ENCODE data around the gene ADAMTSL4. TPM values are rescaled to one million over a fixed set of nuclear protein-coding genes. Genes with fewer than 3 reads are reported as not detected.
"Not testable (repeated sequence)": the region's sequence is repeated elsewhere in the genome, so short reads cannot be mapped to it uniquely, and the experiment has no call there.

Gene ADAMTSL4
- total RNA-seq, 1 donor from 2014 or later: 0.46 TPM

DNA sequence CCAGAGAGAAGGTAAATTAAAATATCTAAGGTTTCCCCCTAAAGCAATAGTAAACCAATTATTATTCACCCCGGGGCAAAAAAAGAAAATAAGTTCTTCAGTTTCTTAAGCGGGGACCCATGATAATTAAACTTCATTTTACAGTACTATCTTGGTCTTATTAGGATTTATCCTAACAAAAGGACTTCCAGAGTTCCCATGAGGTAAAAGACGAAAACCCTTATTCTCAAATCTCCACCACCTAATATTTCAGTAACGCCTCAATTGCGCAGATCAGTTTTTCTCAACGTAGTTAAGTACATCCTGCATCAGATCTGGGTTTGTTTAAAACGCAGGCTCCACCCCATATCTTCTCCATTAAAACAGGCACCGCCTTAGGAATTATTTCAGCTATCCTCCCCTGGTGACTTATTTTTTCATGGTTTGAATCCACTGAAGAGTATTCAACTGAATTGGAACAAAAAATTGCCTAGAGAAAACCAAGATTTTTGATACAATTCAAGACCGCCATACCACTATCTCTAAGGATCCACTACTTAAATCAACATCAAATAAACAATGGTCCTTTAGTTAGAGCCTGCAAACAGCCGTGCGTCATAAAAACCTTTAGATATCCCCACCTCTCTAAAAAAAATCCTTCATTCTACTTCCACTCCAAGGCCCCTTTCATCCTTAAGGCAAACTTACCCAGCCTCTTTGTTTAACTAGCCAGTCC is 28.5 kb downstream of the ADAMTSL4 start:
- Histone ChIP-seq H3K4me3 (ENCODE audit: low read depth, low read length) (peak overlapping the region; percentile 99), H3K36me3 (ENCODE audit: control insufficient read depth, insufficient read depth, low read length) (peaks cover 8% of the 10 kb centered on the region), H3K27me3 (ENCODE audit: control insufficient read depth, insufficient read depth, low read length) (no peaks in the 10 kb centered on the region)
- DNase-seq (ENCODE audit: low read depth): no peak
- TF ChIP-seq CTCF (IDR thresholded peaks at IDR 0.05; ENCODE audit: insufficient read depth, low read length, poor library complexity, severe bottlenecking): no peak

GRCh38 chr1:150578272-150579109 is 29.3 kb downstream of the ADAMTSL4 start:
- Histone ChIP-seq H3K4me3 (ENCODE audit: low read depth, low read length) (peak overlapping the region; percentile 99), H3K27me3 (ENCODE audit: control insufficient read depth, insufficient read depth, low read length) (no peaks in the 10 kb centered on the region), H3K36me3 (ENCODE audit: control insufficient read depth, insufficient read depth, low read length) (peaks cover 8% of the 10 kb centered on the region)
- no peak for TF ChIP-seq CTCF (IDR thresholded peaks at IDR 0.05; ENCODE audit: insufficient read depth, low read length, poor library complexity, severe bottlenecking)
- no peak for DNase-seq (ENCODE audit: low read depth)

- Histone ChIP-seq H3K4me3 (ENCODE audit: low read depth, low read length) (peak within 1 kb of the TSS; percentile 99), H3K27me3 (ENCODE audit: control insufficient read depth, insufficient read depth, low read length) (no peaks in the 10 kb centered on the region), H3K36me3 (ENCODE audit: control insufficient read depth, insufficient read depth, low read length) (peaks cover 8% of the 10 kb centered on the region)
- peak; percentile 14 for TF ChIP-seq CTCF (IDR thresholded peaks at IDR 0.05; ENCODE audit: insufficient read depth, low read length, poor library complexity, severe bottlenecking)
- DNase-seq (ENCODE audit: low read depth): no peak
Observed at GRCh38 chr1:150579110-150579944, 30.1 kb downstream of the ADAMTSL4 start, which contains the start of gene MCL1. Gene MCL1 (minus strand): TSS chr1:150579610. CDS start chr1:150579530, 80 bp downstream.

DNA sequence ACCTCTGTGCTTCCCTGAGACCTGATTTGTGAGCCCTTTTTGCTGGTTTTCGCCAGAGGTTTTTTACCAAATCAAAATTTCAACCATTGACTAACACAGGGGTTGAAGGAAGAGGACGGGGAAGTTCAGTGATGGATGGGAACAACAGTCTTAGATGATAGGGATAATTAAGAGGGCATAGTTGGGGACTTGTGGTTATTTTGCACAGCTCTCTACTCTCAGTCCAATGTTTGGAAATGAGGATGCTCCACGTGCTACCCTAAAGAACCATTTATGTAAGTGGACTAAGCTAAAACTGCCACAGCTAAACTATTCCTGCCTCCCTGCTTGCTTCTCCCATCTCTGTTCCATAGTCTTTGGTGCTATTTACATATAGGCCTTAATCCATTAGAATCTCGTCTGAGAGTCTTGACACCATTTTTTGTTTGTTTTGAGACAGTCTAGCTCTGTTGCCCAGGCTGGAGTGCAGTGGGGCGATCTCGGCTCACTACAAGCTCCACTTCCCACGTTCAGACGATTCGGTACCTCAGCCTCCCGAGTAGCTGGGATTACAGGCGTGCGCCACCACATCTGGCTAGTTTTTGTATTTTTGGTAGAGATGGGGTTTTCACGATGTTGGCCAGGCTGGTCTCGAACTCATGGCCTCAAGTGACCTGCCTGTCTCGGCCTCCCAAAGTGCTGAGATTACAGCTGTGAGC is 30.9 kb downstream of the ADAMTSL4 start:
- no peak for DNase-seq (ENCODE audit: low read depth)
- no peak for TF ChIP-seq CTCF (IDR thresholded peaks at IDR 0.05; ENCODE audit: insufficient read depth, low read length, poor library complexity, severe bottlenecking)

DNA sequence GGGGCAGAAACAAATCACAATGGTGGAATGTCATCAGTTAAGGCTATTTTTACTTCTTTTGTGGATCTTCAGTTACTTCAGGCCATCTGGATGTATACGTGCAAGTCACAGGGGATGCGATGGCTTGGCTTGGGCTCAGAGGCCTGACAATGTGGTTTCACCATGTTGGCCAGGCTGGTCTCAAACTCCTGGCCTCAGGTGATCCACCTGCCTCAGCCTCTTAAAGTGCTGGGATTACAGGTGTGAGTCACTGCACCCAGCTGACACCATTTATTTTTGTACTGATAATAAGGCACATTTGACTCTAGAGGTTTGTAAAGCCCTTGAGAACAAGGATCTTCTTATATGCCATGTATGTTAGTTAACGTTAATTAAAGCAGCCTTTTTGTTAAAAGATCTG is 31.8 kb downstream of the ADAMTSL4 start:
- not testable (repeated sequence) for DNase-seq (ENCODE audit: low read depth); H3K4me3 ChIP-seq (ENCODE audit: low read depth, low read length); H3K36me3 ChIP-seq (ENCODE audit: control insufficient read depth, insufficient read depth, low read length); H3K27me3 ChIP-seq (ENCODE audit: control insufficient read depth, insufficient read depth, low read length)

More for the DNA sequence above, 30.9 kb downstream of the ADAMTSL4 start:
- Histone ChIP-seq H3K4me3 (ENCODE audit: low read depth, low read length) (peak overlapping the region; percentile 47), H3K36me3 (ENCODE audit: control insufficient read depth, insufficient read depth, low read length) (peaks cover 6% of the 10 kb centered on the region), H3K27me3 (ENCODE audit: control insufficient read depth, insufficient read depth, low read length) (no peaks in the 10 kb centered on the region)

GRCh38 chr1:150581437-150581836 is 32.2 kb downstream of the ADAMTSL4 start:
- not testable (repeated sequence) for DNase-seq (ENCODE audit: low read depth); H3K4me3 ChIP-seq (ENCODE audit: low read depth, low read length); H3K36me3 ChIP-seq (ENCODE audit: control insufficient read depth, insufficient read depth, low read length); H3K27me3 ChIP-seq (ENCODE audit: control insufficient read depth, insufficient read depth, low read length)

GRCh38 chr1:150581962-150582361 is 32.8 kb downstream of the ADAMTSL4 start:
- H3K27me3 ChIP-seq (ENCODE audit: control insufficient read depth, insufficient read depth, low read length); DNase-seq (ENCODE audit: low read depth); H3K36me3 ChIP-seq (ENCODE audit: control insufficient read depth, insufficient read depth, low read length); H3K4me3 ChIP-seq (ENCODE audit: low read depth, low read length): not testable (repeated sequence)
